AG09319 (cell line): ENCODE measurements around the gene TIAL1.

Experiments
- DNase-seq: peaks from one replicate; pipeline ENCODE4 v3.0.0-alpha.2; 2010; ENCODE audit warnings: low read depth; ENCODE audit errors: extremely low read depth
- TF ChIP-seq, protein P1 (sequence below): IDR thresholded peaks from 2 replicates; pipeline ENCODE4 v1.5.1; 2011; ENCODE audit warnings: low read depth, mild to moderate bottlenecking, inconsistent platforms, low read length, moderate library complexity

The TIAL1 gene

DNA sequence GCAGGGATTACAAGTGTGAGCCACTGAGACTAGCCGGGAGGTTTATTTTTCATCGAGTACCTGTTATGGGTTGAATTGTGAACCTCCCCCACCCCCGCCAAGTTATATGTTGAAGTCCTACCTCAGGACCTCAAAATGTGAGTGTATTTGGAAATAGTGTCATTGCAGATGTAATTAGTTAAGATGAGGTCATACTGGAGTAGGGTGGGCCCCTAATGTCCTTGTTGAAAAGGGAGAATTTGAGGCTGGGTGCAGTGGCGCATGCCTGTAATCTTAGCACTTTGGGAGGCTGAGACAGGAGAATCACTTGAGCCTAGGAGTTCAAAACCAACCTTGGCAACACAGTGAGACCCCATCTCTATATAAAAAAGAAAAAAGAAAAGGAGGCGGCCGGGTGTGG, 43.6 kb upstream of the TIAL1 start:
- TF ChIP-seq, protein P1, sequence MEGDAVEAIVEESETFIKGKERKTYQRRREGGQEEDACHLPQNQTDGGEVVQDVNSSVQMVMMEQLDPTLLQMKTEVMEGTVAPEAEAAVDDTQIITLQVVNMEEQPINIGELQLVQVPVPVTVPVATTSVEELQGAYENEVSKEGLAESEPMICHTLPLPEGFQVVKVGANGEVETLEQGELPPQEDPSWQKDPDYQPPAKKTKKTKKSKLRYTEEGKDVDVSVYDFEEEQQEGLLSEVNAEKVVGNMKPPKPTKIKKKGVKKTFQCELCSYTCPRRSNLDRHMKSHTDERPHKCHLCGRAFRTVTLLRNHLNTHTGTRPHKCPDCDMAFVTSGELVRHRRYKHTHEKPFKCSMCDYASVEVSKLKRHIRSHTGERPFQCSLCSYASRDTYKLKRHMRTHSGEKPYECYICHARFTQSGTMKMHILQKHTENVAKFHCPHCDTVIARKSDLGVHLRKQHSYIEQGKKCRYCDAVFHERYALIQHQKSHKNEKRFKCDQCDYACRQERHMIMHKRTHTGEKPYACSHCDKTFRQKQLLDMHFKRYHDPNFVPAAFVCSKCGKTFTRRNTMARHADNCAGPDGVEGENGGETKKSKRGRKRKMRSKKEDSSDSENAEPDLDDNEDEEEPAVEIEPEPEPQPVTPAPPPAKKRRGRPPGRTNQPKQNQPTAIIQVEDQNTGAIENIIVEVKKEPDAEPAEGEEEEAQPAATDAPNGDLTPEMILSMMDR, result no peak
- no peak for DNase-seq

DNA sequence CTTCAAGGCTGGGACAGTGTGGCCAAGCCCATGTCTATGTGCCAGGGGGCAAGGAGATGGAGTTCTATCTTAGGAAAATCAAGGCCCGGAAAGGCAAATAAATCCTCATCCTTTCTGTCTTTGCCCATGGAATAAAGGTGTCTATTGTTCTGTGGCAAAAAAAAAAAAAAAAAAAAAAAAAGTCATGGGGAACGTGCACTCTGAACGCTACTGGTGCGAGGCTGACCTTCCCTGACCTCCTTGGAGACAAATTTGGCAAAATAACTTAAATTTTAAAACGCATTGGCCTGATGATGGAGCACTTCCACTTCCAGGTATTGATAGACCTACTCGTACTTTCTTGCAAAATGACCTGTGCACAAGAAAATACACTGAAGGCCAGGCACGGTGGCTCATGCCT, 42.2 kb upstream of the TIAL1 start:
- no peak for DNase-seq
- TF ChIP-seq, protein P1, result no peak

DNA sequence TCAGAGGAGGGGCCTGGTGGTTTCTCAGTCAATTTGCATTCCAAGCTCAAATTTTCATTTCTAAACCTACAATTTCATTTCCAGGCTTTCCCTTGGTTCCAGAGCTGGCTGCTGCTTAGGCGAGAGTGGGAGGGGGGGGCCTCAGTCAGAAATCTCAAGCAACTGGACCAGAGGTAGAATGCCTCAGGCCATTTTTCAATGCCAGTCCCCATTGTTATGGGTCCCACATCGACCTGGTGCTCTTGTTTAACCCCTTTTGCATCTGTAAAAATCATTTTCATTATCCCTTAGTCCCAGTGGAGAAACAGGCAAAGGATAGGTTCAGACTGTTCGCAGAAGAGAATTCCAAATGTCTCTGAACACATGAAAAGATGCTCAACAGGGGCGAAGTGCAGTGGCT, 40.9 kb upstream of the TIAL1 start:
- DNase-seq, result no peak
- TF ChIP-seq, protein P1, result no peak

DNA sequence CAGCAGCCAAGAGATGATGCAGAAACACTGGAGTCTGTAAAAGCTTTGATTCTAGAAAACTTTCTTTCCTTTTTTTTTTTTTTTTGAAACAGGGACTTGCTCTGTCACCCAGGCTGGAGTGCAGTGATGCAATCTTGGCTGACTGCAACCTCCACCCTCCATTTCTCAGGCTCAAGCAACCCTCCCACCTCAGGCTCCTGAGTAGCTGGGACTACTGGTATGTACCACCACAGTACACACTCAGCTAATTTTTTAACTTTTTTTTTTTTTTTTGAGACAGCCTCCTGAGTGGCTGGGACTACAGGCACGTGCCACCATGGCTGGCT, 37.4 kb upstream of the TIAL1 start:
- TF ChIP-seq, protein P1, result no peak
- DNase-seq, result no peak

DNA sequence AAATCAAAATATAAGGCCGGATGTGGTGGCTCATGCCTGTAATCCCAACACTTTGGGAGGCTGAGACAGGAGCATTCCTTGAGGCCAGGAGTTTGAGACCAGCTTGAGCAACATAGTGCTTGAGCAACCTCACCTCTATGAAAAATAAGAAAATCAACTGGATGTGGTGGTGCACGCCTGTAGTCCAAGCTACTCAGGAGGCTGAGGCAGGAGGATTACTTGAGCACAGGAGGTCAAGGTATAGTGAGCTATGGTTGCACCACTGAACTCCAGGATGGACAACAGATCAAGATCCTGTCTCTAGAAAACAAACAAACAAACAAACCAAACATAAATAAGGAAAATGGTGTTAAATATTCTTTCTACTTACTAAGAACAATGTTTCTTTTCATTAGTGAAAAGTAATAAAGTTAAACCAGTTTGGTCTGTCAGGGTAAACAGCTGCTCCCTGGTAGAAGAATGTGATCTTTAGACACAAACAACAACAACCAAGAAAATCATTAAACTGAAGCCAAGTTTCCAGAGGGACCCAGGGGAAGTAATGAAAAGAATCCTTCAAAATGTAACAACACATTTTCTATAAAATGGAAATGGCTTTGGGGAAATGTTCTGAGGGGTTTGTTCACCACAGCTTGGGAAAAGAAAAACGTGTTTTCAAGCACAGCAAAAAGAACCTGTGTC, 36.9 kb upstream of the TIAL1 start:
- DNase-seq, result no peak
- TF ChIP-seq, protein P1, result no peak

- TF ChIP-seq, protein P1, result no peak
Measured at GRCh38 chr10:119630300-119630699, 33.5 kb upstream of the TIAL1 start.

GRCh38 chr10:119625570-119626280, 29.0 kb upstream of the TIAL1 start:
- TF ChIP-seq, protein P1, result no peak
- DNase-seq, result no peak

More at GRCh38 chr10:119630300-119630699, 33.5 kb upstream of the TIAL1 start:
- no peak for DNase-seq
